Neural cell (in vitro differentiated cells): ENCODE data around the gene VHLL. TPM values are rescaled to one million over a fixed set of nuclear protein-coding genes. Genes with fewer than 3 reads are reported as not detected.

Source experiments
- H2AFZ ChIP-seq: fragments of 200-600, 300-800 bp; sonication (generic), shearing (Covaris generic); 2 replicates; pipeline ENCODE4 v1.6.0; 2014; ENCODE audit warnings: low read depth, mild to moderate bottlenecking, antibody characterized with exemption, low read length, moderate library complexity
- H3F3A ChIP-seq: fragments of 200-600 bp; shearing (Covaris generic); 2 replicates; pipeline ENCODE4 v1.6.1; 2016; ENCODE audit warnings: mild to moderate bottlenecking, moderate library complexity, mixed read lengths, antibody characterized with exemption, low read length; ENCODE audit not compliant: insufficient read depth, poor library complexity, severe bottlenecking
- H3K27ac ChIP-seq: fragments of 200-600, 300-800 bp; sonication (generic), shearing (Covaris generic); 2 replicates; pipeline ENCODE4 v1.5.1; 2014; ENCODE audit warnings: mild to moderate bottlenecking, low read length, moderate library complexity
- H3K27me3 ChIP-seq: fragments of 300-800, 200-600 bp; sonication (generic), shearing (Covaris generic); 2 replicates; pipeline ENCODE4 v1.6.0; 2014; ENCODE audit warnings: mild to moderate bottlenecking, low read depth, low read length, moderate library complexity; ENCODE audit not compliant: insufficient read depth
- H3K36me3 ChIP-seq: fragments of 300-800, 200-600 bp; sonication (generic), shearing (Covaris generic); 2 replicates; pipeline ENCODE4 v1.5.1; 2014; ENCODE audit warnings: mild to moderate bottlenecking, antibody characterized with exemption, low read length, moderate library complexity; ENCODE audit not compliant: insufficient read depth
- H3K4me2 ChIP-seq: fragments of 300-800, 200-600 bp; sonication (generic), shearing (Covaris generic); 2 replicates; pipeline ENCODE4 v1.6.0; 2014; ENCODE audit warnings: mild to moderate bottlenecking, low read length
- H3K4me3 ChIP-seq: fragments of 300-800, 200-600 bp; sonication (generic), shearing (Covaris generic); 2 replicates; pipeline ENCODE4 v1.5.1; 2014; ENCODE audit warnings: mild to moderate bottlenecking, low read length, moderate library complexity
- H3K79me2 ChIP-seq: fragments of 200-600 bp; shearing (Covaris generic); replicated peaks from 2 replicates; pipeline ENCODE4 v1.6.0; 2014; ENCODE audit warnings: mild to moderate bottlenecking, low read length, moderate library complexity; ENCODE audit not compliant: insufficient read depth
- H3K9ac ChIP-seq: fragments of 300-800, 200-600 bp; sonication (generic), shearing (Covaris generic); 2 replicates; pipeline ENCODE4 v1.6.1; 2016; ENCODE audit warnings: mild to moderate bottlenecking, low read length, mixed read lengths
- H3K9me2 ChIP-seq: fragments of 200-600 bp; shearing (Covaris generic); 2 replicates; pipeline ENCODE4 v1.6.1; 2016; ENCODE audit warnings: mild to moderate bottlenecking, low read length, mixed read lengths; ENCODE audit not compliant: insufficient read depth
- H3K9me3 ChIP-seq: fragments of 200-600, 300-800 bp; sonication (generic), shearing (Covaris generic); 2 replicates; pipeline ENCODE4 v1.6.1; 2016; ENCODE audit warnings: mild to moderate bottlenecking, mixed run types, low read length, moderate library complexity, mixed read lengths
- H4K20me1 ChIP-seq: fragments of 200-600 bp; shearing (Covaris generic); 2 replicates; pipeline ENCODE4 v1.6.1; 2016; ENCODE audit warnings: mild to moderate bottlenecking, mixed run types; ENCODE audit not compliant: insufficient read depth
- EP300 ChIP-seq: fragments of 450-650 bp; conservative IDR thresholded peaks from 2 replicates; pipeline ENCODE4 v1.6.1; 2014; ENCODE audit warnings: antibody characterized with exemption, mild to moderate bottlenecking, moderate library complexity; ENCODE audit not compliant: poor library complexity, severe bottlenecking
- EZH2 ChIP-seq: fragments of 200-600, 300-800 bp; shearing (Covaris generic), sonication (generic); IDR thresholded peaks from 2 replicates; pipeline ENCODE4 v1.6.1; 2014; ENCODE audit warnings: antibody characterized with exemption, low read length, borderline replicate concordance, mild to moderate bottlenecking; ENCODE audit not compliant: insufficient read depth, poor library complexity, severe bottlenecking
- MXI1 ChIP-seq: fragments of 450-650 bp; conservative IDR thresholded peaks from 2 replicates; pipeline ENCODE4 v1.6.1; 2014; ENCODE audit warnings: antibody characterized with exemption, mild to moderate bottlenecking; ENCODE audit not compliant: poor library complexity, severe bottlenecking
- POLR2AphosphoS5 ChIP-seq: IDR thresholded peaks from 2 replicates; pipeline ENCODE4 v1.6.1; 2012
- RAD21 ChIP-seq: fragments of 450-650 bp; conservative IDR thresholded peaks from 2 replicates; pipeline ENCODE4 v1.6.1; 2014; ENCODE audit warnings: antibody characterized with exemption, mild to moderate bottlenecking, moderate library complexity
- SMC3 ChIP-seq: fragments of 450-650 bp; conservative IDR thresholded peaks from 2 replicates; pipeline ENCODE4 v1.6.1; 2014; ENCODE audit warnings: antibody characterized with exemption, mild to moderate bottlenecking, moderate library complexity; ENCODE audit not compliant: poor library complexity
- TAF1 ChIP-seq: IDR thresholded peaks from 2 replicates; pipeline ENCODE4 v1.6.1; 2012; ENCODE audit warnings: low read depth
- polyA plus RNA-seq: library from polyadenylated mRNA; depleted of rRNA; stranded (reverse); fragments of >200 nt; gene quantifications from 2 replicates; pipeline ENCODE4 v1.2.3, GENCODE V29; 2014
- TF ChIP-seq, protein P1 (sequence below): IDR thresholded peaks from 2 replicates; pipeline ENCODE4 v1.6.1; 2012; ENCODE audit warnings: borderline replicate concordance
- TF ChIP-seq, protein P2 (sequence below): fragments of 450-650 bp; IDR thresholded peaks from 2 replicates; pipeline ENCODE4 v1.5.1; 2014; ENCODE audit warnings: antibody characterized with exemption, mild to moderate bottlenecking, moderate library complexity; ENCODE audit not compliant: poor library complexity, severe bottlenecking

VHLL gene
- polyA plus RNA-seq, 1 donor from 2014 or later: 1.8 TPM

DNA sequence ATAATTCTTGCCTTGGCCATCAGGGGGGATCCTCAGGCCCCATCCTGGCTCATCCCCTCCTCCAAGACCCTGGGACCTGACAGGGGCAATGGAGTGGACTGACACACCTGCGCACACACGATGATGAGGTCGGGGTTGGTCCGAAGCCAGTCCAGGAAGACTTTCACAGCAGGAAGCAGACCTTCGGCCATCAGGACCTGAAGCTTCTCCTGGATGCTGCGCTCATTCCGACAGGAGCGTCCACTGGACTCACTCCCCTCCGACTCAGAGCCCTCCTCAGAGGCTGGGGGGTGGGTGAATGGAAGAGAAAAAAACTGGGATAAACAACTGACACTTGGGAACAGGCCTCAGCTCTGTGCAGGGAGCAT, 35.8 kb downstream of the VHLL start:
- TF ChIP-seq POLR2AphosphoS5 (no peak), EP300 (no peak), EZH2 (no peak), SMC3 (no peak), RAD21 (no peak), TAF1 (no peak), MXI1 (no peak)
- TF ChIP-seq, protein P1, sequence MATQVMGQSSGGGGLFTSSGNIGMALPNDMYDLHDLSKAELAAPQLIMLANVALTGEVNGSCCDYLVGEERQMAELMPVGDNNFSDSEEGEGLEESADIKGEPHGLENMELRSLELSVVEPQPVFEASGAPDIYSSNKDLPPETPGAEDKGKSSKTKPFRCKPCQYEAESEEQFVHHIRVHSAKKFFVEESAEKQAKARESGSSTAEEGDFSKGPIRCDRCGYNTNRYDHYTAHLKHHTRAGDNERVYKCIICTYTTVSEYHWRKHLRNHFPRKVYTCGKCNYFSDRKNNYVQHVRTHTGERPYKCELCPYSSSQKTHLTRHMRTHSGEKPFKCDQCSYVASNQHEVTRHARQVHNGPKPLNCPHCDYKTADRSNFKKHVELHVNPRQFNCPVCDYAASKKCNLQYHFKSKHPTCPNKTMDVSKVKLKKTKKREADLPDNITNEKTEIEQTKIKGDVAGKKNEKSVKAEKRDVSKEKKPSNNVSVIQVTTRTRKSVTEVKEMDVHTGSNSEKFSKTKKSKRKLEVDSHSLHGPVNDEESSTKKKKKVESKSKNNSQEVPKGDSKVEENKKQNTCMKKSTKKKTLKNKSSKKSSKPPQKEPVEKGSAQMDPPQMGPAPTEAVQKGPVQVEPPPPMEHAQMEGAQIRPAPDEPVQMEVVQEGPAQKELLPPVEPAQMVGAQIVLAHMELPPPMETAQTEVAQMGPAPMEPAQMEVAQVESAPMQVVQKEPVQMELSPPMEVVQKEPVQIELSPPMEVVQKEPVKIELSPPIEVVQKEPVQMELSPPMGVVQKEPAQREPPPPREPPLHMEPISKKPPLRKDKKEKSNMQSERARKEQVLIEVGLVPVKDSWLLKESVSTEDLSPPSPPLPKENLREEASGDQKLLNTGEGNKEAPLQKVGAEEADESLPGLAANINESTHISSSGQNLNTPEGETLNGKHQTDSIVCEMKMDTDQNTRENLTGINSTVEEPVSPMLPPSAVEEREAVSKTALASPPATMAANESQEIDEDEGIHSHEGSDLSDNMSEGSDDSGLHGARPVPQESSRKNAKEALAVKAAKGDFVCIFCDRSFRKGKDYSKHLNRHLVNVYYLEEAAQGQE: no peak
- TF ChIP-seq, protein P2, sequence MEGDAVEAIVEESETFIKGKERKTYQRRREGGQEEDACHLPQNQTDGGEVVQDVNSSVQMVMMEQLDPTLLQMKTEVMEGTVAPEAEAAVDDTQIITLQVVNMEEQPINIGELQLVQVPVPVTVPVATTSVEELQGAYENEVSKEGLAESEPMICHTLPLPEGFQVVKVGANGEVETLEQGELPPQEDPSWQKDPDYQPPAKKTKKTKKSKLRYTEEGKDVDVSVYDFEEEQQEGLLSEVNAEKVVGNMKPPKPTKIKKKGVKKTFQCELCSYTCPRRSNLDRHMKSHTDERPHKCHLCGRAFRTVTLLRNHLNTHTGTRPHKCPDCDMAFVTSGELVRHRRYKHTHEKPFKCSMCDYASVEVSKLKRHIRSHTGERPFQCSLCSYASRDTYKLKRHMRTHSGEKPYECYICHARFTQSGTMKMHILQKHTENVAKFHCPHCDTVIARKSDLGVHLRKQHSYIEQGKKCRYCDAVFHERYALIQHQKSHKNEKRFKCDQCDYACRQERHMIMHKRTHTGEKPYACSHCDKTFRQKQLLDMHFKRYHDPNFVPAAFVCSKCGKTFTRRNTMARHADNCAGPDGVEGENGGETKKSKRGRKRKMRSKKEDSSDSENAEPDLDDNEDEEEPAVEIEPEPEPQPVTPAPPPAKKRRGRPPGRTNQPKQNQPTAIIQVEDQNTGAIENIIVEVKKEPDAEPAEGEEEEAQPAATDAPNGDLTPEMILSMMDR: no peak
- no peak overlapping the region for H3K4me3 ChIP-seq
- no peak overlapping the region for H2AFZ ChIP-seq
- no peaks in the 10 kb centered on the region for H3K27me3 ChIP-seq
- H3K4me2 ChIP-seq: no peak overlapping the region
- H4K20me1 ChIP-seq: no peaks in the 10 kb centered on the region
- no peak overlapping the region for H3K9ac ChIP-seq
- H3K9me3 ChIP-seq: no peaks in the 10 kb centered on the region
- H3K27ac ChIP-seq: no peak overlapping the region
- peaks cover 4% of the 10 kb centered on the region for H3K36me3 ChIP-seq
- H3F3A ChIP-seq: no peaks in the 10 kb centered on the region
- no peaks in the 10 kb centered on the region for H3K79me2 ChIP-seq
- H3K9me2 ChIP-seq: no peaks in the 10 kb centered on the region

DNA sequence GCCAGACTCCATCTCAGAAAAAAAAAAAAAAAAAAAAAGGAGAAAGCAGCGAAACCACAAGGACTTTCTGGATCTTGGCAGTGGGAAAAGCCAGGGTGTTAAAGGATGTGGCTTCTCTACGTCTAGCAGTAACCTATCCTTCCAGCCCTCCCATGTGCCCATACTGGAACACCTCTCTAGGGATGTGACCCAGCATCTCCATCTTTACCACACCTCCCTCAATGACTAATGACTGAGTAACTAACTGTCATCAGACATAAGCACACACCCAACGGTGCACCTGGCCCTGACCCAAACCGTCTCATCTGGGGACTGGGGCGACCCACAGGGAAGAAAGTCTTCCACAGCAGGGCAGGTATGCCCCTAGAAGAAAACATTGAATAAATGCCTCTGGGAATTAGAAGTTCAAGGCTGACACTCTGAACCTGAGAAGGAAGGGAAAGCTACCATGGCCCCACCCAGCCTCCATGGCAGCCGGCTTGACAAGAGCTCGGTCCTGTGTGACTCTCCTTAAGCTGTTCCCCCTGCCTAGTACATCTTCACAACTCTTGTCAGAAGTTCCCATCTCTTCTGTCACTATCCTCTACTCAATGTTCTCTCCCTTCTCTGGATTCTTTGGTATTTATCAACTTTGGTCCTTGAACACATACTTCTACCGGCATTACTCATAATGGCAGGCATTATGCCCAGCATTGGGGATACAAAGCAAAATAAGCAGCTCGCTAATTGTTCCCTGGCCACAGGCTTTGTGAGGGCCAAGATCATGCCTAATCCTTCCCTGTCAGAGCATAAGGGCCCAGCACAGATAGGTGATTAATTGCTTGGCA, 36.4 kb downstream of the VHLL start:
- Histone ChIP-seq H3K4me3 (no peak overlapping the region), H3K9ac (no peak overlapping the region), H3K79me2 (no peaks in the 10 kb centered on the region), H3K27me3 (no peaks in the 10 kb centered on the region), H3K27ac (no peak overlapping the region), H3K9me2 (no peaks in the 10 kb centered on the region), H2AFZ (no peak overlapping the region), H3K4me2 (no peak overlapping the region), H3K36me3 (peaks cover 1% of the 10 kb centered on the region), H3F3A (no peaks in the 10 kb centered on the region), H3K9me3 (no peaks in the 10 kb centered on the region), H4K20me1 (no peaks in the 10 kb centered on the region)
- TF ChIP-seq EZH2 (no peak), EP300 (no peak), SMC3 (no peak), MXI1 (no peak), POLR2AphosphoS5 (no peak), RAD21 (no peak), TAF1 (no peak)
- TF ChIP-seq, protein P2: no peak
- TF ChIP-seq, protein P1: no peak
